CD4-positive, CD25-positive, alpha-beta regulatory T cell (primary cell): ENCODE measurements around the gene C13orf42. TPM values are rescaled to one million over a fixed set of nuclear protein-coding genes. Genes with fewer than 3 reads are reported as not detected.
A peak's percentile ranks its signal among the peaks of the same experiment; 100 is the strongest.

Experiments used
- ATAC-seq, 2 donors: fragments of 150-1000 bp; cut with Tn5 transposase; one replicate each; pipeline ENCODE4 v1.10.0; 2021; ENCODE audit warnings: low read depth in 2 of 2, moderate number of reproducible peaks in 2 of 2, moderate library complexity in 1 of 2
- DNase-seq, 3 donors: peaks; one replicate each; pipeline versions ENCODE4 v3.0.0 to v3.0.0-alpha.2; 2012 to 2022; ENCODE audit warnings: mixed read lengths in 1 of 3
- H3K27ac ChIP-seq: one replicate; pipeline ENCODE4 v1.7.0; 2013; ENCODE audit warnings: mild to moderate bottlenecking, low read length; ENCODE audit not compliant: insufficient read depth, poor library complexity, severe bottlenecking
- H3K27me3 ChIP-seq: one replicate; pipeline ENCODE4 v1.7.0; 2013; ENCODE audit warnings: low read length; ENCODE audit not compliant: control insufficient read depth, insufficient read depth
- H3K36me3 ChIP-seq: one replicate; pipeline ENCODE4 v1.7.0; 2013; ENCODE audit warnings: mild to moderate bottlenecking, low read length, moderate library complexity; ENCODE audit not compliant: control insufficient read depth, insufficient read depth
- H3K4me1 ChIP-seq: 2 replicates; pipeline ENCODE4 v1.7.0; 2013; ENCODE audit warnings: mild to moderate bottlenecking, low read length; ENCODE audit not compliant: insufficient read depth, control insufficient read depth, poor library complexity, severe bottlenecking
- H3K4me3 ChIP-seq: one replicate; pipeline ENCODE4 v1.7.0; 2013; ENCODE audit warnings: low read depth, mild to moderate bottlenecking, low read length, moderate library complexity
- H3K9me3 ChIP-seq, 2 experiments: 1 replicate in 1 of 2; 2 replicates in 1 of 2; pipeline ENCODE4 v1.7.0; 2013; ENCODE audit warnings: low read length in 2 of 2, mild to moderate bottlenecking in 1 of 2, moderate library complexity in 1 of 2; ENCODE audit not compliant: control insufficient read depth in 2 of 2
- H3K27ac Mint-ChIP-seq, 3 donors: one replicate each; pipeline ENCODE4 v1.8.0; 2020 to 2022; ENCODE audit warnings: mild to moderate bottlenecking in 3 of 3, mixed read lengths in 3 of 3, moderate library complexity in 2 of 3
- H3K27me3 Mint-ChIP-seq: one replicate; pipeline ENCODE4 v1.8.0; 2022; ENCODE audit warnings: mild to moderate bottlenecking, mixed read lengths
- H3K36me3 Mint-ChIP-seq: one replicate; pipeline ENCODE4 v1.8.0; 2020; ENCODE audit warnings: mixed read lengths
- H3K4me1 Mint-ChIP-seq, 4 donors: one replicate each; pipeline ENCODE4 v1.8.0; 2020 to 2022; ENCODE audit warnings: mixed read lengths in 4 of 4, mild to moderate bottlenecking in 1 of 4
- H3K4me3 Mint-ChIP-seq, 4 donors: one replicate each; pipeline ENCODE4 v1.8.0; 2020 to 2022; ENCODE audit warnings: mild to moderate bottlenecking in 4 of 4, mixed read lengths in 4 of 4, moderate library complexity in 3 of 4
- H3K9me3 Mint-ChIP-seq, 7 donors: one replicate each; pipeline ENCODE4 v1.8.0; 2020 to 2022; ENCODE audit warnings: mixed read lengths in 7 of 7, mild to moderate bottlenecking in 3 of 7, moderate library complexity in 2 of 7
- polyA plus RNA-seq, 4 donors: library from polyadenylated mRNA; unstranded; fragments of 300-500 nt; fragmentation: Illumina TruSeq; gene quantifications; one replicate each; pipeline ENCODE4 v1.2.3, GENCODE V29; 2021
- total RNA-seq: library from RNA; stranded (reverse); gene quantifications from one replicate; pipeline ENCODE4 v1.2.3, GENCODE V29; 2022

The C13orf42 gene
- total RNA-seq (not detected), polyA plus RNA-seq (not detected)

DNA sequence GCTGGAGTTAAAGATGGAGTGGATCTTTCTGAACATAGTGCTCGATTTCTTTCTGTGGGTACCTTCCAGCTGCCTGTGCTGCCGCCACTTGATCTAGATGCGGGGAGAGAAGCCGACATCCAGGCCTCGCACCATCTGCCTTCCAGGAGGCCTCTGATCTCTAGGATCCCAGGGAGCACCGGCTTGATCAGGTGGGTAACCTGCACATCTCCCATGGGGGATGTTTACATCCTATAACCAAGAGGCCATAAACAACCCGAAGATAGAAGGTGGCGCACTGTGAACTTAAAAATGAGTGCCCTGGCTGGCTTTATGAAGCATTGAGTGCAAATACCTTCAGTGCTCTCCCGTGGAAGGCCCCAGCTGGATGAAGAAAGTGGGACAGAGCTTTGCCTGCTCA lies at the start of gene C13orf42:
C13orf42 (minus strand) TSS at position 101 of the 400 bp plus-strand sequence; CDS start at position 36, 65 bp downstream.
- no peaks in the 10 kb centered on the region for H3K36me3 ChIP-seq
- H3K27me3 Mint-ChIP-seq: peaks cover 28% of the 10 kb centered on the region
- no peak within 1 kb of the TSS for H3K27ac Mint-ChIP-seq
- H3K4me3 ChIP-seq: no peak within 1 kb of the TSS
- no peaks in the 10 kb centered on the region for H3K4me1 ChIP-seq
- peaks cover 0 to 2% (median 0%) of the 10 kb centered on the region in 7 donors for H3K9me3 Mint-ChIP-seq
- no peaks in the 10 kb centered on the region for H3K4me1 Mint-ChIP-seq
- H3K9me3 ChIP-seq: no peaks in the 10 kb centered on the region
- ATAC-seq (no peak), DNase-seq (no peak)
- no peaks in the 10 kb centered on the region for H3K36me3 Mint-ChIP-seq
- no peaks in the 10 kb centered on the region for H3K27me3 ChIP-seq
- no peak within 1 kb of the TSS for H3K4me3 Mint-ChIP-seq
- no peak within 1 kb of the TSS for H3K27ac ChIP-seq

DNA sequence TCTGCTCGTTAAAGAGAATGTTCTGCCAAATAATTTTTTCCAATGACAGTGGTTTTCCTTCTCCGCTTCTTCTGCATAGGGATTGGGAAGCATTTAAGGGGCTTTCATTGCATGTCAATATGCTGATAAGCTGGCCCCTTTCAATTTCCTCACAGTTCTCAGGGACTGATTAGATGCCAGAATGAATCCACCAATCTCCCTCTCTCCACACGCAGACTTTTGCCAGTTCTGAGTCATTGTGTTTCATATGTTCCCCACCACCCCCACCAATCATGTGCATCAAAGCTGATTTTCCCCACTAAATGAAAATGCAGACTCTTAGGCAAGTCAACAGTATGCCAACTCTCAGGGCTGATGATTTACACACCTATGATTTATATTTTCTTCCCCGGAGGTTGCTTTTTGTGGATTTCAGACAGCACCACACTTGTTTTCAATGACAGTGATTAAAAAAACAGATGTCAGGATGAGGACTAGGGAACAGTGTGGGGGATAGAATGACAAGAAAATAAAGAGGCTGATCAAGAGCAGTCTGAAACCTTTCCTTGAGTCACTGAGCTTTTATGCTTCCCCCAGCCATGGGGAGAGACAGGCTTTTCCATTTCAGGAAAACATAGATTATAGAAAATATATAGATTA lies 47.9 kb upstream of the C13orf42 start:
- Histone ChIP-seq H3K27me3 (peaks cover 2% of the 10 kb centered on the region), H3K36me3 (no peaks in the 10 kb centered on the region), H3K27ac (no peak overlapping the region), H3K4me1 (no peaks in the 10 kb centered on the region), H3K9me3 (no peaks in the 10 kb centered on the region), H3K4me3 (no peak overlapping the region)
- ATAC-seq: no peak
- H3K27me3 Mint-ChIP-seq: peaks cover 4% of the 10 kb centered on the region
- peaks cover 0 to 3% (median 0%) of the 10 kb centered on the region in 4 donors for H3K4me1 Mint-ChIP-seq
- H3K4me3 Mint-ChIP-seq: no peak overlapping the region
- H3K27ac Mint-ChIP-seq: no peak overlapping the region
- H3K9me3 Mint-ChIP-seq: no peaks in the 10 kb centered on the region
- H3K36me3 Mint-ChIP-seq: no peaks in the 10 kb centered on the region
- no peak for DNase-seq

DNA sequence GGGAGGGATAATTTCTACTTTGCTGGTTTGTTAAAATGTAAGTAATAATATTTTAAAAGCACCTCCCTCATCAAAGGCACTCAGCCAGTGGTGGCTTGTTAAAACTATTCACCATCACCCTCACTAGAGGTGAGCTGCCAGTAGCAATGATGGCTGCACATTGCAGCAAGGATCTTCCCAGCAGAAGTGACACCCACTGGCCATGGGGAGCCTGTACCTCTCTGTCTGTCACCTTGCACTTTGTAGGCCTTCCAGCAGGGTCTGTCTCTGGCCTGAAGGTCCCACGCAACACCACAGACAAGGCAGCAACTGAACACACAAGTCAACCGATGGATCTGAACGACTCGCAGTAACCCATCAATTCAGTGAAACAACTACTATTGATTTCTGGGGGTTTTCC lies 47.3 kb upstream of the C13orf42 start:
- H3K27me3 ChIP-seq: peaks cover 3% of the 10 kb centered on the region
- no peak overlapping the region for H3K27ac Mint-ChIP-seq
- peaks cover 0 to 3% (median 0%) of the 10 kb centered on the region in 4 donors for H3K4me1 Mint-ChIP-seq
- no peaks in the 10 kb centered on the region for H3K4me1 ChIP-seq
- DNase-seq: no peak
- no peak overlapping the region for H3K4me3 ChIP-seq
- no peak for ATAC-seq
- H3K4me3 Mint-ChIP-seq: no peak overlapping the region
- H3K27me3 Mint-ChIP-seq: peaks cover 4% of the 10 kb centered on the region
- no peaks in the 10 kb centered on the region for H3K9me3 Mint-ChIP-seq
- no peak overlapping the region for H3K27ac ChIP-seq
- H3K9me3 ChIP-seq: no peaks in the 10 kb centered on the region
- no peaks in the 10 kb centered on the region for H3K36me3 Mint-ChIP-seq
- H3K36me3 ChIP-seq: no peaks in the 10 kb centered on the region

DNA sequence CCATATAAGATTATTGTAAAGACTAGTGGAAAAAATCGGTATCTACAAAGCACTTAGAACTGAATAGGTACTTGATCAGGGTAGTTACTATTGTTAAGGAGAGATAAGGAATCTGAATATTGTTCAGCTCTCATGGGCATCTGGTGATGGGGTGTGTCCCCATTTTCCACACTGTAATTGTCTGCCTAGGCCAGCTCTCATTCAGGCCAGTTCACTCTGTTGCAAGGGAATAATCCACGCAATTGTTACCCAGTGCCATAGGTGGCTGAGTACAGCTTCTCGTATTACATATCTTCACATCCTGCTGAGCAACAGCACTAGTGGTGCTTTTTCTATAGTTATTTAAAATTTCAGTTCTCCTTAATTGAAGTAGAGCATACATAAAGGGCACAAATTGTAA lies 45.6 kb upstream of the C13orf42 start:
- Mint-ChIP-seq H3K27me3 (peaks cover 7% of the 10 kb centered on the region), H3K4me1 (peaks cover 0 to 3% (median 0%) of the 10 kb centered on the region in 4 donors), H3K36me3 (no peaks in the 10 kb centered on the region), H3K9me3 (peaks cover 0 to 2% (median 0%) of the 10 kb centered on the region in 7 donors), H3K27ac (no peak overlapping the region), H3K4me3 (no peak overlapping the region)
- Histone ChIP-seq H3K4me3 (no peak overlapping the region), H3K27ac (no peak overlapping the region), H3K36me3 (no peaks in the 10 kb centered on the region), H3K9me3 (no peaks in the 10 kb centered on the region), H3K4me1 (no peaks in the 10 kb centered on the region), H3K27me3 (peaks cover 3% of the 10 kb centered on the region)
- no peak for ATAC-seq
- DNase-seq: no peak

DNA sequence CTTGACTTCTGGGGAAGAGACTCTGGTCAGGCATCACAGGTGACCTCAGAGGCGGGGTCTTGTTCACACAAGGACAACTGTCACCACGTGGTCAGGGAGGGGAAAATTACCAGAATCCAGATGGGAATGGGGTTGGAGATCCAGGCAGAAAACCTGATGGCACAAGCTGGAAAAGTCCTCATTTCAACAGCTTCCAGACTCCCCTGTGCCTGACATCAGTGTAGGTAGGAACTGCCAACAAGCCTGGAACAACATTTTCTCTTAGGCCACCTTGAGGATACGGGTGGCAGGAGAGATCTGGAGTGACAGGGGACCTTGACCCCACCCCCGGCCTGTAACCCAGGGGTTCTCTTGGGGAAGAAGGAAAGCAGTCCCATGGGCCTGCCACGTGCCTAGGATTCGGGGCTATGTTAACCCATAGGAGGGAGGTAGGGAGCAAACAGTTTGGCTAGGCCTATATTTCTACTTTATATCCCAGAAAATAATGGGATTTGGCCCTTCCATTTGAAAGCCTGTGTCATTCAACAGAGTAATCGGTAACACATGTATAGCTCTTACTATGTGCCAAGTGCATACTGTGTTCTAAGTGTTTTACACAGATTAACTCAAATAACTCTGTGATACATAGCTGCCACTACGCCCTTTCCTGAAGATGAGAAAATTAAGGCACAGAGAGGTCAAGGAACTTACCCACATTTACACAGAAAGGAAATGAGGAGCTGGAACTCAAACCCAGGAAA lies 44.9 kb upstream of the C13orf42 start:
- H3K9me3 Mint-ChIP-seq: peaks cover 0 to 2% (median 0%) of the 10 kb centered on the region in 7 donors
- no peaks in the 10 kb centered on the region for H3K36me3 Mint-ChIP-seq
- no peak overlapping the region for H3K4me3 ChIP-seq
- peaks cover 14% of the 10 kb centered on the region for H3K27me3 Mint-ChIP-seq
- no peaks in the 10 kb centered on the region for H3K4me1 ChIP-seq
- no peak overlapping the region for H3K4me3 Mint-ChIP-seq
- H3K9me3 ChIP-seq: no peaks in the 10 kb centered on the region
- H3K36me3 ChIP-seq: no peaks in the 10 kb centered on the region
- H3K27ac Mint-ChIP-seq: peak overlapping the region in 1 of 3 donors; percentile 38
- no peak overlapping the region for H3K27ac ChIP-seq
- H3K27me3 ChIP-seq: peaks cover 3% of the 10 kb centered on the region
- no peak for DNase-seq
- H3K4me1 Mint-ChIP-seq: peaks cover 0 to 3% (median 0%) of the 10 kb centered on the region in 4 donors
- ATAC-seq: no peak

DNA sequence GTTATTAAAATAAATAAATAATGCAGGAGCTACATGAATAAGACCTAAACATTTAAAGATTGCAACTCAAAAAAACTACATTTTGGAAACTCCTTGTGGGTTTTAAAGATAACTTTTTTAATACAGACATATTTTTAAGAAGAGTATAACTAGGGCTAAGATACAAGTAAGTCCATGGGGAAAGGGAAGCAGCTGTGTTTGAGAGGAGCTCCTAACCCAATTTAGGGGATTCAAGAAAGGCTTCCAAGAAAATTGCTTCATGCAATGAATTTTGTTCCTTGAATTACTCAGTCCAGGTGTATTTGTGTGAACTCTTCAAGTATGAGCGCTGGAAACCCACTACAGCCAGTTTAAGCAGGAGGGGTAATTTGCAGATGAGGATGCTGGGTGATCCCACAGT lies 44.1 kb upstream of the C13orf42 start:
- Histone ChIP-seq H3K27me3 (peaks cover 3% of the 10 kb centered on the region), H3K36me3 (no peaks in the 10 kb centered on the region), H3K27ac (no peak overlapping the region), H3K4me1 (no peaks in the 10 kb centered on the region), H3K4me3 (no peak overlapping the region), H3K9me3 (no peaks in the 10 kb centered on the region)
- Mint-ChIP-seq H3K27ac (no peak overlapping the region), H3K4me3 (no peak overlapping the region), H3K9me3 (peaks cover 0 to 2% (median 0%) of the 10 kb centered on the region in 7 donors), H3K4me1 (peaks cover 0 to 3% (median 0%) of the 10 kb centered on the region in 4 donors), H3K36me3 (no peaks in the 10 kb centered on the region), H3K27me3 (peaks cover 16% of the 10 kb centered on the region)
- no peak for ATAC-seq
- no peak for DNase-seq

DNA sequence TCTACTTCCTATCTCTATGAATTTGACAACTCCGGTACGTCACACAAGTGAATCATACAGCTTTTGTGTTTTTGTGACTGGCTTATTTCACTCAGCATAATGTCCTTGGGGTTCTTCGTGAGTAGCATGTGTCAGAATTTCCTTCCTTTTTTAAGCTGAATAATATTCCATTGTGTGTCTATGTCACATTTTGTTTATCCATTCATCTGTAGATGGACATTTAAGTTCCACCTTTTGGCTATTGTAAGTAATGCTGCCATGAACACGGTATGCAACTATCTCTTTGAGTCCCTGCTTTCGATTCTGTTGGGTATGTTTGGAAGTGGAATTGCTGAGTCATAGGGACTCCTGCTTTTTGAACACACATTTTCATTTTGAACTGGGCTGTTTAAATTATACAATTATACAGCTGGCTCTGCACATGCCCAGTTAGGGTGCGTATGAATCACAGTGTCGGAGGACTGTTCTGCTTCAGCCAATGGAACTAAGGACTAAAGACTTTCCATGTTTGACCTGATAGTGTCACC lies 43.0 kb upstream of the C13orf42 start:
- no peaks in the 10 kb centered on the region for H3K36me3 ChIP-seq
- no peaks in the 10 kb centered on the region for H3K9me3 ChIP-seq
- no peak for ATAC-seq
- Mint-ChIP-seq H3K27me3 (peaks cover 21% of the 10 kb centered on the region), H3K4me3 (no peak overlapping the region), H3K27ac (no peak overlapping the region), H3K9me3 (peaks cover 0 to 2% (median 0%) of the 10 kb centered on the region in 7 donors), H3K36me3 (no peaks in the 10 kb centered on the region), H3K4me1 (peaks cover 0 to 3% (median 0%) of the 10 kb centered on the region in 4 donors)
- peaks cover 3% of the 10 kb centered on the region for H3K27me3 ChIP-seq
- H3K4me3 ChIP-seq: no peak overlapping the region
- DNase-seq: peak in 1 of 3 donors; percentile 22
- H3K4me1 ChIP-seq: no peaks in the 10 kb centered on the region
- no peak overlapping the region for H3K27ac ChIP-seq
